AG04450 (cell line): ENCODE measurements around the gene ADCY6. TPM values are rescaled to one million over a fixed set of nuclear protein-coding genes. Genes with fewer than 3 reads are reported as not detected.

ENCODE experiments used
- CTCF ChIA-PET: fragments of 300-600, 350-600 bp; formaldehyde crosslinking; extraction: SDS; loops from one replicate; lab custom pipeline; 2022; ENCODE audit warnings: antibody characterized with exemption, inconsistent platforms; lab: Charles Lee
- POLR2A ChIA-PET: fragments of 350-600 bp; formaldehyde crosslinking; extraction: SDS; loops from one replicate; lab custom pipeline; 2021; ENCODE audit warnings: antibody characterized with exemption, inconsistent platforms; lab: Yijun Ruan, JAX
- DNase-seq: peaks from one replicate; pipeline ENCODE4 v3.0.0-alpha.2; 2011; ENCODE audit warnings: low read depth, low spot score
- H3K27ac ChIP-seq: one replicate; pipeline ENCODE4 v1.5.1; 2012; ENCODE audit warnings: low read depth, low read length, control low read depth
- H3K27me3 ChIP-seq: one replicate; pipeline ENCODE4 v1.6.0; 2012; ENCODE audit warnings: low read length; ENCODE audit not compliant: control insufficient read depth, insufficient read depth
- H3K4me3 ChIP-seq: 2 replicates; pipeline ENCODE4 v1.5.1; 2011; ENCODE audit warnings: mild to moderate bottlenecking, low read depth, low read length, control low read depth
- H3K9me3 ChIP-seq: 2 replicates; pipeline ENCODE4 v1.5.1; 2012; ENCODE audit warnings: low read length; ENCODE audit not compliant: control insufficient read depth, insufficient read depth
- polyA plus RNA-seq: library from polyadenylated mRNA; depleted of rRNA; stranded (reverse); fragments of >200 nt; gene quantifications from 2 replicates; pipeline ENCODE4 v1.2.3, GENCODE V29; 2011
- TF ChIP-seq, protein P1 (sequence below): IDR thresholded peaks from 2 replicates; pipeline ENCODE4 v1.5.1; 2011; ENCODE audit warnings: low read depth, low read length, control low read depth, inconsistent platforms

Gene ADCY6
- polyA plus RNA-seq, 1 experiment: 26.7 TPM

DNA sequence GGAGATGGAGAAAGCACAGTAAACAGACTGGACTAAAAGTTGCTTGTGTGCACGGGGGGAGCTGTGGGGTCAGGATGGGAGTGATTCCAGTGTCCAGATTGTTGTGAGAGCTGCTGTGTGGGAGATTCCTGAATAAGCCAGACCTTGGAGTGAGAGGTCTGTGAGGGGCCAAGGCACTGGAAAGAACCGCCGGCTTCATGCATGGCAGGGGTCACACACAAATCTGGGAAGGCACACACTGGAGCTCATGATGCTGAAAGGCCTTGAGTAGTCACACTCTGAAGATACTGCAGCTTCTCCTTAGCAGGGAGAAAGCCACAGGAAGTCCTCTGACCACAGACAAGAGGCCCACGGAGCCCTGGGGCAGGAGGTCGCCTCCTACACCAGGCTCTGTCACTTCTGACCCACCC lies 23.1 kb downstream of the ADCY6 start:
- TF ChIP-seq, protein P1, sequence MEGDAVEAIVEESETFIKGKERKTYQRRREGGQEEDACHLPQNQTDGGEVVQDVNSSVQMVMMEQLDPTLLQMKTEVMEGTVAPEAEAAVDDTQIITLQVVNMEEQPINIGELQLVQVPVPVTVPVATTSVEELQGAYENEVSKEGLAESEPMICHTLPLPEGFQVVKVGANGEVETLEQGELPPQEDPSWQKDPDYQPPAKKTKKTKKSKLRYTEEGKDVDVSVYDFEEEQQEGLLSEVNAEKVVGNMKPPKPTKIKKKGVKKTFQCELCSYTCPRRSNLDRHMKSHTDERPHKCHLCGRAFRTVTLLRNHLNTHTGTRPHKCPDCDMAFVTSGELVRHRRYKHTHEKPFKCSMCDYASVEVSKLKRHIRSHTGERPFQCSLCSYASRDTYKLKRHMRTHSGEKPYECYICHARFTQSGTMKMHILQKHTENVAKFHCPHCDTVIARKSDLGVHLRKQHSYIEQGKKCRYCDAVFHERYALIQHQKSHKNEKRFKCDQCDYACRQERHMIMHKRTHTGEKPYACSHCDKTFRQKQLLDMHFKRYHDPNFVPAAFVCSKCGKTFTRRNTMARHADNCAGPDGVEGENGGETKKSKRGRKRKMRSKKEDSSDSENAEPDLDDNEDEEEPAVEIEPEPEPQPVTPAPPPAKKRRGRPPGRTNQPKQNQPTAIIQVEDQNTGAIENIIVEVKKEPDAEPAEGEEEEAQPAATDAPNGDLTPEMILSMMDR: no peak
- Histone ChIP-seq H3K27ac (peak overlapping the region; percentile 34), H3K4me3 (no peak overlapping the region), H3K9me3 (no peaks in the 10 kb centered on the region), H3K27me3 (no peaks in the 10 kb centered on the region)
- DNase-seq: no peak
- ChIA-PET POLR2A (no interaction called here), CTCF (interaction anchor here (0.7 to 1.3 kb wide), 2 partner anchors 13 to 49 kb away, joined by 3 to 7 read pairs; no protein-coding TSS in a partner anchor)

DNA sequence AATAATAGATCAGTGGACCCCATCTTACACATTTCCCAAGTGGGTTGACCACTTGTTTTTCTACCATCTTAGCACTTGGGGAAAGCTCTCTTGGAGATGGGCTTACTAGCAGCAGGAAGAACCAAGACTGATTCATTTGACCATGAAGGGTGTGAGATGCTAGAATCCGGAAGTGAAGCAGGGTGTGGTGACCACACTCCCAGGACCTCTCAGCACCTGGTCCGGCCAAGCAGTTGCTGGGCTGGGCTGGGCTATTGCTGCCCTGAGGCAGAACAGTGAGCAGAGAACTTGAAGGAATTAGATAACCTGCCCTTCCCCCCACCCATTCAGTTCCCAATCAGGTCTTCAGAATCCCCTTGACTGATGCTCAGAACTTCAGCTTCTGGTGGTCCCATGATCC lies 24.4 kb downstream of the ADCY6 start:
- ChIA-PET CTCF (interaction anchor here (1.3 kb wide), 1 partner anchor 11 kb away, joined by 7 read pairs; no protein-coding TSS in a partner anchor), POLR2A (no interaction called here)
- Histone ChIP-seq H3K9me3 (no peaks in the 10 kb centered on the region), H3K27ac (no peak overlapping the region), H3K27me3 (no peaks in the 10 kb centered on the region), H3K4me3 (no peak overlapping the region)
- TF ChIP-seq, protein P1: no peak
- no peak for DNase-seq

DNA sequence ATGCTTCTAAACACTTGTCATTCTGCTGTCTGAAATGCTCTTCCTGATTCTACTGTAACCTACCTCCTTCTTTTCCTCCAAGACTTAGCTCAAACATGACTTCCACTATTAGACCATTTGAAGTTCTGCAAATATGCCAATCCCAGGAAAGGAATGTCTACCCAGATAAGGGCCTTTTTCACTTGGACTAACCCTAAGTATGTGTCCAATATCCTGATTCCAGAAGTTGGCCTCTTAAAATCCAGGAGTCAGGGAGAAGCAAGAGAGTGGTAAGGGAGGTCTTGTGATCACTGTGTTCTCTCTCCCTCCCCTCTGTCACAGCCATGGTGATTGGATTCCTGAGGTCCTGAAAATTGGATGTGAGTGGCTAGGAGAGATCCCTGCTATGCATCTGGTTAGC lies 30.2 kb downstream of the ADCY6 start:
- no peaks in the 10 kb centered on the region for H3K27me3 ChIP-seq
- H3K27ac ChIP-seq: no peak overlapping the region
- DNase-seq: no peak
- ChIA-PET CTCF (interaction anchor here (0.5 to 1.3 kb wide), 3 partner anchors 11 to 56 kb away, joined by 3 to 5 read pairs (median 3); no protein-coding TSS in a partner anchor), POLR2A (no interaction called here)
- H3K9me3 ChIP-seq: no peaks in the 10 kb centered on the region
- TF ChIP-seq, protein P1: no peak
- no peak overlapping the region for H3K4me3 ChIP-seq

DNA sequence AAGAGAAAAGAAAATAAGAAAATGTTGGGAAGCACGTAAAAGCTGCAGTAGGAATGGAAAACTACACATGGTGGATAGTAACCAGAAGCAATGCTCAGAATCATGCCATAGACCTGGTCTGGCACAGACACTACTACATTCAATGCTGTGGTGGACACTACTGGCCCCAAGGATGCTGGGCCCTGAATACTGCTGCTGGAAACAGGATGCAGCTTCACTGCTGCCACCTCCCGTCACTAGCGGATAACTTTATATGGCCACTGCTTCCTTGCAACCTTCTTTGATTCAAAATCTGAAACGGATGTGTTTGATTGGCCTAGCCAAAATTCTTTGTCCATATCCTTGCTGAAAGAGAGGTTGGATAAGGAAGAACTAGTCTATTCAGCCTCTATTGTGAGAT lies 30.7 kb downstream of the ADCY6 start:
- H3K4me3 ChIP-seq: no peak overlapping the region
- no peaks in the 10 kb centered on the region for H3K27me3 ChIP-seq
- no peak for DNase-seq
- H3K9me3 ChIP-seq: no peaks in the 10 kb centered on the region
- TF ChIP-seq, protein P1: no peak
- no peak overlapping the region for H3K27ac ChIP-seq
- POLR2A ChIA-PET: no interaction called here
- CTCF ChIA-PET: interaction anchor here (1.0 to 1.3 kb wide), 2 partner anchors 37 to 57 kb away, joined by 3 to 5 read pairs; no protein-coding TSS in a partner anchor

DNA sequence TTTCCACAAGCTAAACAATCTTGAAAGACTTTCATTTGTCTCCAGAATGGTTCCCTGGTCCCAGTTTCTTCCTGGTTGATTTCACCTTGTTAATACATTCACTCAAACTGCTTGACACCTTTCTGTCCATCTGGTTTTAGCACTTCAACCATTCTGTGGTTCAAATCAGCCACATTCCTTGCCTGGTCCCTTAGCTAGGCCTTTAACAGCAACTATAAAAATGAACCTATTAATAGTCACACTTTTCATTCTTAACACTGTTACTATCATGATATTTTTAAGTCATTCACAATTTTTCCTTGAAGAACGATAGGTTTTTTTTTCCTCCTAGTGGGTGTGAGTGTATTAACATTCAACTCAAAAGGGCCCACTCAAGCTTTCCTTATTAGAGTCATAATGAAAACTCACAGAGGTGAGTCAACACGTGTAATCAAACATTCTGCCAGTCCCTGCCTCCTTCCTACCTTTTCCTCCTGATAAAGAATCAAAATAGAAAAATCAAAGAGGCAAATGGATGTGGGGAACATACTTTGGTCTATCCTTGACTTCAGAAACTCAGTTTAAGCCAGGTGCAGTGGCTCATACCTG lies 38.0 kb downstream of the ADCY6 start:
- CTCF ChIA-PET: interaction anchor here (0.8 to 1.4 kb wide), 5 partner anchors 11 to 911 kb away, joined by 3 to 13 read pairs (median 3); no protein-coding TSS in a partner anchor
- no peak for DNase-seq
- TF ChIP-seq, protein P1: no peak
- peak overlapping the region; percentile 39 for H3K27ac ChIP-seq
- H3K27me3 ChIP-seq: no peaks in the 10 kb centered on the region
- H3K9me3 ChIP-seq: no peaks in the 10 kb centered on the region
- no peak overlapping the region for H3K4me3 ChIP-seq
- POLR2A ChIA-PET: no interaction called here
